Esophagus (tissue), 2 donors: ENCODE data around the gene TMEM239. TPM values are rescaled to one million over a fixed set of nuclear protein-coding genes. Genes with fewer than 3 reads are reported as not detected.

Source experiments
- H3K27ac ChIP-seq, 2 donors: one replicate each; pipeline ENCODE4 v1.5.1; 2013; ENCODE audit warnings: low read depth in 2 of 2, mild to moderate bottlenecking in 2 of 2, inconsistent platforms in 1 of 2, low read length in 1 of 2, moderate library complexity in 1 of 2
- H3K27me3 ChIP-seq, 2 donors: one replicate each; pipeline ENCODE4 v1.6.1; 2013; ENCODE audit warnings: low read length in 2 of 2, control low read depth in 1 of 2, mild to moderate bottlenecking in 1 of 2; ENCODE audit not compliant: insufficient read depth in 2 of 2, control insufficient read depth in 1 of 2
- H3K36me3 ChIP-seq, 2 donors: one replicate each; pipeline ENCODE4 v1.6.1; 2013; ENCODE audit warnings: low read length in 1 of 2; ENCODE audit not compliant: control insufficient read depth in 2 of 2, insufficient read depth in 2 of 2
- H3K4me1 ChIP-seq, 2 donors: one replicate each; pipeline ENCODE4 v1.6.1; 2013; ENCODE audit warnings: low read length in 1 of 2; ENCODE audit not compliant: control insufficient read depth in 2 of 2, insufficient read depth in 2 of 2
- H3K4me3 ChIP-seq, 2 donors: one replicate each; pipeline ENCODE4 v1.5.1; 2013; ENCODE audit warnings: low read length in 2 of 2, mild to moderate bottlenecking in 2 of 2, low read depth in 1 of 2, moderate library complexity in 1 of 2
- H3K9me3 ChIP-seq, 2 donors: one replicate each; pipeline ENCODE4 v1.6.1; 2013; ENCODE audit warnings: mild to moderate bottlenecking in 2 of 2, low read depth in 1 of 2, low read length in 1 of 2, moderate library complexity in 1 of 2; ENCODE audit not compliant: control insufficient read depth in 2 of 2, insufficient read depth in 1 of 2
- WGBS, 2 donors: extraction: QIAGEN DNeasy Blood & Tissue Kit; methylation state at CpG; one replicate each; pipeline ENCODE4 v1.1.7; 2013; 5-methylcytosine and 5-hydroxymethylcytosine counted together
- polyA plus RNA-seq, 2 donors: library from polyadenylated mRNA; stranded (reverse); fragments of 200-250 nt; gene quantifications; one replicate each; pipeline ENCODE4 v1.2.3, GENCODE V29; 2013
- donor health status: healthy with polysubstance abuse.
- donor health status: Bipolar disorder and iron deficiency.

TMEM239 gene
- polyA plus RNA-seq, 2 donors = not detected

- H3K27me3 ChIP-seq = peaks cover 0 to 2% of the 10 kb centered on the region in 2 donors
- WGBS, 2 donors = 86 to 88% methylated on average over 1 of the region's 1 CpG
These were observed 17.6 kb downstream of the TMEM239 start for GRCh38 chr20:2833761-2834160.

GRCh38 chr20:2834401-2835110 is 18.4 kb downstream of the TMEM239 start:
- H3K4me1 ChIP-seq = peaks cover 0 to under 1% of the 10 kb centered on the region in 2 donors
- H3K36me3 ChIP-seq = peaks cover 0 to 6% of the 10 kb centered on the region in 2 donors
- H3K27me3 ChIP-seq = peaks cover 0 to 2% of the 10 kb centered on the region in 2 donors
- H3K27ac ChIP-seq = no peak overlapping the region
- 91 to 94% methylated on average over 14 of the region's 14 CpGs for WGBS, 2 donors
- H3K9me3 ChIP-seq = no peaks in the 10 kb centered on the region
- no peak overlapping the region for H3K4me3 ChIP-seq

More at GRCh38 chr20:2833761-2834160, 17.6 kb downstream of the TMEM239 start:
- Histone ChIP-seq H3K4me1 (no peaks in the 10 kb centered on the region), H3K4me3 (no peak overlapping the region), H3K27ac (no peak overlapping the region), H3K36me3 (peaks cover 0 to 6% of the 10 kb centered on the region in 2 donors), H3K9me3 (no peaks in the 10 kb centered on the region)

GRCh38 chr20:2835331-2835796 is 19.2 kb downstream of the TMEM239 start:
- Histone ChIP-seq H3K27me3 (no peaks in the 10 kb centered on the region), H3K27ac (no peak overlapping the region), H3K36me3 (peaks cover 0 to 6% of the 10 kb centered on the region in 2 donors), H3K4me3 (no peak overlapping the region), H3K4me1 (peaks cover 0 to 5% of the 10 kb centered on the region in 2 donors), H3K9me3 (no peaks in the 10 kb centered on the region)
- 90% methylated on average over 6 of the region's 6 CpGs for WGBS, 2 donors

DNA sequence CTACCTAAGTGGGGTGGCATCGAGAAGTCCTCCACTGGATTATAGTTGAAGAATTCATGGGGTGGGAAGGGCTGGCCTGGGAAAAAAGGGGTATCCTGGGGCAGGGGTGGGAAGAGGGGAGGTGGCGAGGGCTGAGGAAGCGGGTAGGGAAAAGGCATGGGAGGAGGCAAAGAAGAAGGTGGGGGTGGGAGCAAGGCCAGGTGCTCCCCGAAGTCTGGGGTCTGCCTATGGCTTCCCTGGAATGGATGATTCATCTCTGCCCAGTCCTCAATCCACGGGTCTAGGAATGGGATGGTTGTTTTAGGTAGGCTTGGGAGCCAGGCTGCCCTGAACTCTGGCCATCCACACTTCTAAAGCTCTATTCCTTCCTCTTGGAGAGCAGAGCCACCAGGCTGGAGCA is 19.9 kb downstream of the TMEM239 start:
- WGBS, 2 donors = 79 to 82% methylated on average over 5 of the region's 5 CpGs
- peaks cover 0 to 6% of the 10 kb centered on the region in 2 donors for H3K36me3 ChIP-seq
- H3K4me1 ChIP-seq = peaks cover 0 to 5% of the 10 kb centered on the region in 2 donors
- H3K27me3 ChIP-seq = no peaks in the 10 kb centered on the region
- H3K4me3 ChIP-seq = no peak overlapping the region
- no peaks in the 10 kb centered on the region for H3K9me3 ChIP-seq
- H3K27ac ChIP-seq = no peak overlapping the region

GRCh38 chr20:2837221-2837960 is 21.2 kb downstream of the TMEM239 start:
- no peaks in the 10 kb centered on the region for H3K27me3 ChIP-seq
- H3K27ac ChIP-seq = no peak overlapping the region
- WGBS, 2 donors = 86 to 87% methylated on average over 6 of the region's 6 CpGs
- H3K4me1 ChIP-seq = peaks cover 0 to 5% of the 10 kb centered on the region in 2 donors
- H3K4me3 ChIP-seq = no peak overlapping the region
- peaks cover 0 to 6% of the 10 kb centered on the region in 2 donors for H3K36me3 ChIP-seq
- H3K9me3 ChIP-seq = no peaks in the 10 kb centered on the region

- Histone ChIP-seq H3K27me3 (no peaks in the 10 kb centered on the region), H3K4me3 (no peak overlapping the region), H3K9me3 (no peaks in the 10 kb centered on the region), H3K27ac (no peak overlapping the region), H3K4me1 (peaks cover 0 to 5% of the 10 kb centered on the region in 2 donors), H3K36me3 (peaks cover 0 to 6% of the 10 kb centered on the region in 2 donors)
- WGBS, 2 donors = 97% methylated on average over 19 of the region's 19 CpGs
These were observed 22.1 kb downstream of the TMEM239 start for GRCh38 chr20:2838170-2838797.

- Histone ChIP-seq H3K36me3 (peaks cover 0 to 6% of the 10 kb centered on the region in 2 donors), H3K4me1 (peaks cover 0 to 5% of the 10 kb centered on the region in 2 donors), H3K9me3 (no peaks in the 10 kb centered on the region), H3K4me3 (no peak overlapping the region), H3K27me3 (no peaks in the 10 kb centered on the region), H3K27ac (no peak overlapping the region)
- WGBS, 2 donors = 95 to 96% methylated on average over 15 of the region's 15 CpGs
These were observed 22.9 kb downstream of the TMEM239 start for GRCh38 chr20:2838847-2839671.

GRCh38 chr20:2839732-2840137 is 23.6 kb downstream of the TMEM239 start:
- H3K9me3 ChIP-seq = no peaks in the 10 kb centered on the region
- H3K27ac ChIP-seq = no peak overlapping the region
- H3K4me1 ChIP-seq = peaks cover 0 to 5% of the 10 kb centered on the region in 2 donors
- H3K36me3 ChIP-seq = peaks cover 0 to 6% of the 10 kb centered on the region in 2 donors
- WGBS, 2 donors = 83 to 85% methylated on average over 21 of the region's 21 CpGs
- H3K27me3 ChIP-seq = no peaks in the 10 kb centered on the region
- peak overlapping the region; percentile 85 to 88 for H3K4me3 ChIP-seq
